Panc1 (cell line): Measurements from ENCODE around the gene CNOT1.

Experiments used
- CTCF ChIP-seq: fragments of 450-650 bp; IDR thresholded peaks from 2 replicates; pipeline ENCODE4 v1.5.1; 2017; ENCODE audit warnings: mild to moderate bottlenecking
- POLR2AphosphoS5 ChIP-seq: IDR thresholded peaks from 2 replicates; pipeline ENCODE4 v1.6.1; 2012; ENCODE audit warnings: mild to moderate bottlenecking, low read depth, low read length, moderate library complexity
- SIN3A ChIP-seq: IDR thresholded peaks from 2 replicates; pipeline ENCODE4 v1.6.1; 2012; ENCODE audit warnings: low read depth, mild to moderate bottlenecking, low read length, moderate library complexity, borderline replicate concordance; ENCODE audit not compliant: insufficient read depth
- TCF7L2 ChIP-seq: IDR thresholded peaks from 2 replicates; pipeline ENCODE4 v1.6.1; 2011; ENCODE audit warnings: mild to moderate bottlenecking, low read depth, low read length, inconsistent platforms

GRCh38 chr16:58488531-58488930, 141.1 kb downstream of the CNOT1 start:
- TF ChIP-seq CTCF (no peak), TCF7L2 (no peak), POLR2AphosphoS5 (no peak), SIN3A (no peak)
